ENCODE measurements around the gene SSC5D.
"Not testable (repeated sequence)": the region's sequence is repeated elsewhere in the genome, so short reads cannot be mapped to it uniquely, and the experiment has no call there.

Gene SSC5D

GRCh38 chr19:55487924-55488687 is at the start of gene SSC5D:
Gene SSC5D (plus strand): TSS chr19:55488436. CDS start chr19:55488590, 154 bp downstream.
- DNase-seq (ENCODE audit: low read depth), result no peak

- no peak for DNase-seq (ENCODE audit: low read depth)
Observed at GRCh38 chr19:55439052-55439451, 49.2 kb upstream of the SSC5D start.

GRCh38 chr19:55440411-55441105 is 47.7 kb upstream of the SSC5D start:
- no peak for DNase-seq (ENCODE audit: low read depth)

GRCh38 chr19:55441319-55441691 is 46.9 kb upstream of the SSC5D start:
- DNase-seq (ENCODE audit: low read depth), result no peak

GRCh38 chr19:55441692-55442321 is 46.4 kb upstream of the SSC5D start:
- DNase-seq (ENCODE audit: low read depth), result no peak

GRCh38 chr19:55442372-55442961 is 45.8 kb upstream of the SSC5D start:
- DNase-seq (ENCODE audit: low read depth), result no peak

- no peak for DNase-seq (ENCODE audit: low read depth)
Observed at GRCh38 chr19:55443045-55443823, 45.0 kb upstream of the SSC5D start, which contains the start of gene SHISA7. Gene SHISA7 (minus strand): TSS chr19:55443300. CDS start chr19:55442863, 437 bp downstream.

GRCh38 chr19:55443824-55444480 is 44.3 kb upstream of the SSC5D start:
- DNase-seq (ENCODE audit: low read depth), result no peak

DNA sequence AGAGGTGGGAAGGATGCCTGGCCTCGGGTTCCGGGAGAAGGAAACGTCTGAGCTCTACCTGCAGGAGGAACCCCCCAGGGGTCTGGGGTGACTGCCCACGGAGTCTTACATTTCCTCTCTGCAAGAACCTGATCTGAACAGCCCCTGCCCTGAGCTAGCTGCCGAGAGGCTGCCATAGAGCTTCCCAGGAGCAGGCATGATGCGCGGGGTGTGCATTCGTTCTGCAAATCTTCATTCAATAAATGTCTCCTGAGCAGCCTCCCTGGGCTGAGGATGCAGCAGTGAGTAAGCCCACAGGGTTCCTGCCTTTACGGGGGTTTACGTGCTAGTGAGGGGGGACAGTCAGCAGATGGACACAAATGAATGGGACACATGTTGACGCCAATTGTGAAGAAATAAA is 43.6 kb upstream of the SSC5D start:
- DNase-seq (ENCODE audit: low read depth), result no peak

DNA sequence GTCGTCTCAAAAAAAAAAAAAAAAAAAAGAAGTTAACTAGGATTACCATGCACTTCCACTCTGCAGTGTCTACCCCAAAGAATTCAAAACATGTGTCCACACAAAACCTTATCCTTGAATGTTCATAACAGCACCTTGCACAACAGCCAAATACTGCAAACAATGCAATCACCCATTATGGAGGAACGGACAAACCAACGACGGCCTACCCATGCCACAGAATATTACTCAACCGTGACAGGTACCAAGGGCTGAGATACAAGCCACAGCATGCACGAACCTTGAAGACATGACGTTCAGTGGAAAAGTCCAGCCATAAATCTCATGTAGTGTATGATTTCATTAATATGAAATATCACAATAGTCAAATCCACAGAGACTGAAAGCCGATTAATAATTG is 42.2 kb upstream of the SSC5D start:
- no peak for DNase-seq (ENCODE audit: low read depth)

DNA sequence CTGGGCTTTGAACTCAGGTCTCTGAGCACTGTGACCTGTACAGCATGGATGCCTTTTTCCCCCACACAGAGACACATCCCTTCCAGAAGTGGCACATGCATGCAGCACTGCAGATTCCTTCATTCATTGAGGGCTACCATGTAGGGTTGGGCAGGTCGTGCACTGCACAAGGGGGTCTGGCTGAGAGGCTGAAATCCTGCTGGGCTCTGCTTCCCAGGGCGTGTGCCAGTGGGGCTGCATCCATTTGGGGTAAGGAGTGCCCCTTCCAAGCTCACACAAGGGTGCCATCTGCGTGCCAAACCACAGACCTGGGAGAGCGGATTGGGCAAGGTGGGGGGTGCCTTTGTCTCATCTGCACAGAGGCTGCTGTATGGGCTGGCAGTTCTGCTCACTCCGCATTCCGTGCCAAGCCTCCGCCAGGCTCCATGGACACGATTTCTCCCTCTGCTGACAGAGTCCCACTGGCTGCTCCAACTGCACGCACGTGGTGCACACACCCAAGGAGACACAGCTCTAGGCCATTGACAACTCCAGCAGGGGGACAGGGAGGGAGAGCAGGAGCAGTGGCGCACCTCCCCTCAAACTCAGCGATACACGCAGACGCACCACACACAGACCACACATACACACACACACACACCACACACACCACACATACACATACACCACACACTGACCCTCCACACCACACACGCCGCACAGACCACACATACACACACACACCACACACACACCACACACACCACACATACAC is 40.6 kb upstream of the SSC5D start:
- no peak for DNase-seq (ENCODE audit: low read depth)

DNA sequence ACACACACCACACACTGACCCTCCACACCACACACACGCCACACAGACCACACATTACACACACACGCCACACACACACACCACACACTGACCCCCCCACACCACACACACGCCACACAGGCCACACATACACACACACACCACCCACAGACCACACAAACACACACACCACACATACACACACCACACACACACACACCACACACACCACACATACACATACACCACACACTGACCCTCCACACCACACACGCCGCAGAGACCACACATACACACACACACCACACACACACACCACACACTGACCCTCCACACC is 40.1 kb upstream of the SSC5D start:
- not testable (repeated sequence) for DNase-seq (ENCODE audit: low read depth)

- DNase-seq (ENCODE audit: low read depth), result no peak
Observed at GRCh38 chr19:55449469-55449868, 38.8 kb upstream of the SSC5D start.

DNA sequence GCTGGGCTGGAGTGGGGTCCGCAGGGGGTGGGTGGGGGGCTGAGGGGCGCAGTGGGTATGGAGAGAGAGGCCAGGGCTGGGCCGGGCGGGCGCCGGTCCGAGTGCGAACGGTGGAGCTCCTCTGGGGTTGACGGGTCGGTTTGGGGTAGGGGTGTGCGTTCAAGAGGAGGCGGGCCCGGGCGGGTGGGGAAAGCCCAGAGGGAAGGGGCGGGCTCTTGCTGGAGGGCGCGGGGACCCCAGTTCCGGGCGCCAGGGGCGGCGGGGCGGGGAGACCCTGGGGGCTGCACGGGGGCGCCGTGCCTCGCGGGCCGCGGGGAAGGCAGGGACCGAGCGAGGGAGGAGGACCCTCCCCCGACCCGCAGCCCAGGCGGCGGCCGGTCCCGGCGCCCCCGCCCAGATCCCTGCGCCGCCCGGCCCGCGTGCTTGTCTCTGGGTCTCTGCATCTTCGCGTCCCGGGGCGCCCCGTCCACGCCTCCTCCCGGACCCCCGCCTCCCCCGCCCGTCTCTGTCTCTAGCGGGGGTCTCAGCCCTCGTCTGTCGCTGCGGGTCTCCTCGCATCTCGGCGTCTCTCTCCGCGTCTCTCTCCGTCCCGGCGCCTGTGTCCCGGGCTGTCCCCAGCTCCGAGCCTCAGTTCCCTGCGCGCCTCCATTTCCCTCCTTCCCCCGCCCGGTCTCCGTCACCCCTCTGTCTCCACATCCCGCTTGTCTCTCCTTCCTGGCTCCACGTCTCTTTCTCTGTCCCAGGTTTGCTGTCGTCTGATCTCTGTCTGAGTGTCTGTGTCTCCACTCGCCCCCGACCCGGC is 36.9 kb upstream of the SSC5D start:
- no peak for DNase-seq (ENCODE audit: low read depth)

DNA sequence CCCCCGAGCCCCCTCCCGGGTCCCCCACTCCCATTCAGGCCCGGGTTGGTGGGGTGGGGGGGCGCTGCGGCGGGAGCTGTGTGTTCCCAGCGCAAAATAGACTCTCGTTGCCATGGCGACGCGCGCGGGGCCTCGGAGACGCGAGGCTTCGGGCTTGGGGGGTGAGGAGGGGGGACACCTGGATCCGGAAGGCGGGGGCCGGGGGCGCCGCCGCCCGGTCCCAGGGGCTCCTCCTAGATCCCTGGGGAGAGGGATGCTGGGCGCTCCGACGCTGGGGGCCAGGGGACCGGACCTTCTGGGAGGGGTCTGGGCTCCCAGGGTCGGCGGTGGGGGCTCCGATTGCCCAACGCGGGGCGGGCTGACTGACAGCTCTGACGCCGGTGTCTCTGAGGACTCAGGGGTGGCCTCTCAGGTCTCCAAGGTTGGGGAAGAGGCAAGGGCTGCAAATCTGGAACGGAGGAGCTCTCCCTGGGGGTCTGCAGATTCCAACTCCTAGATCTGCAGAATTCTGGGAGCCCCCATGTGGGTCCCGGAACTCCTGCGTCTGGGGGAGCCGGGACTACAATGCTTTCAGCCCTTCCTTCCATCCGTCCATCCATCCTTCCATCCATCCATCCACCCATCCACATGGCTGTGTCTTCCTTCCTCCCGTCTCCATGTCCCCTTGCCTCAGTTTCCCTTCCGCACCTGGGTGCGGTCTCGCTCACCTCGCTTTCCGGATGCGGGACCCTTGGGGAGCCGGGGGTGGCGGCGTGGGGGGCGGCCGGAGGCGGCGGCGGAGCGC is 36.1 kb upstream of the SSC5D start:
- DNase-seq (ENCODE audit: low read depth), result no peak

GRCh38 chr19:55452749-55453346 is 35.4 kb upstream of the SSC5D start:
- no peak for DNase-seq (ENCODE audit: low read depth)

GRCh38 chr19:55453511-55454260 is 34.5 kb upstream of the SSC5D start:
- no peak for DNase-seq (ENCODE audit: low read depth)

GRCh38 chr19:55454787-55455243 is 33.4 kb upstream of the SSC5D start:
- no peak for DNase-seq (ENCODE audit: low read depth)
